ENCODE measurements around the gene SSX2IP.
"Not testable (repeated sequence)": the region's sequence is repeated elsewhere in the genome, so short reads cannot be mapped to it uniquely, and the experiment has no call there.

The SSX2IP gene, protein sequence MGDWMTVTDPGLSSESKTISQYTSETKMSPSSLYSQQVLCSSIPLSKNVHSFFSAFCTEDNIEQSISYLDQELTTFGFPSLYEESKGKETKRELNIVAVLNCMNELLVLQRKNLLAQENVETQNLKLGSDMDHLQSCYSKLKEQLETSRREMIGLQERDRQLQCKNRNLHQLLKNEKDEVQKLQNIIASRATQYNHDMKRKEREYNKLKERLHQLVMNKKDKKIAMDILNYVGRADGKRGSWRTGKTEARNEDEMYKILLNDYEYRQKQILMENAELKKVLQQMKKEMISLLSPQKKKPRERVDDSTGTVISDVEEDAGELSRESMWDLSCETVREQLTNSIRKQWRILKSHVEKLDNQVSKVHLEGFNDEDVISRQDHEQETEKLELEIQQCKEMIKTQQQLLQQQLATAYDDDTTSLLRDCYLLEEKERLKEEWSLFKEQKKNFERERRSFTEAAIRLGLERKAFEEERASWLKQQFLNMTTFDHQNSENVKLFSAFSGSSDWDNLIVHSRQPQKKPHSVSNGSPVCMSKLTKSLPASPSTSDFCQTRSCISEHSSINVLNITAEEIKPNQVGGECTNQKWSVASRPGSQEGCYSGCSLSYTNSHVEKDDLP

DNA sequence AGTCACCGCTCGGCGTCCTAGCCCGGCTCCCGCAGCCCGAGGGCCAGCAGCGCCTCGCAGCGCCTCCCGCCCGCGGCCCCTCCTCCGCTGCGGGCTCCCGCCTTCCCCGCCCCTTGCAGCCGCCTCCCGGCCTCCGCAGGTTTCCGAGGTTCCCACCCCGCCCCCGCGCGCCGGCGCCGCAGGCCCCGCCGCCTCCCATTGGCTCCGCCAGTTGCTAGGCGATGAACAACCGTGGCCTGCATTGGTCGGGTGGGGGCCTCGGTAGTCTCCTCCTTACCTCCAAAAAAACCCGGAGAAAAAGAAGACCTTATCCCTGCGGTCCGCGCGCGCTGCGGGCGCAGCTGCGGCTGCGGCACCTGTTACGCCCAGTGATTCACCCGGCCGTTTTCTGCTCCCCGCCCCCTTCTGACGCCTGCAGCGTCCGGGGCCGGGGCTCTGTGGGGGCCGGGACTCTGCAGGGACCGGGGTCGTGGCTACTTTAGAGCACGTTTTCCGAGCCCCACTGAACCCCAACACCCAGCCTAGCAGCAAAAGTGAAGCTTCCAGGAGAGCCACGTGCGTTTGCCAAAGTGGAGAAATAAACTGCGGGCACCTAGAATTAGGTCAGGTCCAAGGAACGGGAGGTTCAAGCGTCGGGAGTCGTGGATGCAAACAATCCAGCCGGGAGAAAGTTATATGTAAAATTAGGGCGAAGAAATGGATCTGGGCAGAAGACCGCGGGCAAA, at the start of gene SSX2IP:
SSX2IP (minus strand) TSS at position 65 of the 725 bp plus-strand sequence. CDS start 19,242 bp downstream, outside the sequence.
- DNase-seq (ENCODE audit: low read depth), result peak; percentile 98

GRCh38 chr1:84738237-84738636, 48.0 kb upstream of the SSX2IP start:
- no peak for DNase-seq (ENCODE audit: low read depth)

DNA sequence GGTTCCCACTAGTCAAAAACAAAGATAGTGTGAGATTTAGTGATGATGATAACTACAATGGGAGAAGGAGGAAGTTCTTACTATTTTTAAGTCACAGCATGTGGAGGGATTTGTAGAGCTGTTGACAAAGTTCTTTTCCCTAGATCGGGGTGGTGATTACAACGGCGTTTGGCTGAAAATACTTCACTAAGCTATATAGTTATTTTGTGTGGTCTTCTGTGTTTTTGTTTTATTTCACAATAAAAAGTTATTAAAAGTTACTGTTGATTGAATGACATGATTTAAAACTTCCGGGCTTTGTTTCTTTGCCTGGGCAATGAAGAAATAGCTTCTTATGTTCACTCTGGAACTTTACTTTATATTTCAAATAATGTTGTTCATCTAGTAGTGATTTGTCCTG, 47.3 kb upstream of the SSX2IP start:
- no peak for DNase-seq (ENCODE audit: low read depth)

- DNase-seq (ENCODE audit: low read depth), result no peak
These were observed 46.7 kb upstream of the SSX2IP start for GRCh38 chr1:84736944-84737343.

DNA sequence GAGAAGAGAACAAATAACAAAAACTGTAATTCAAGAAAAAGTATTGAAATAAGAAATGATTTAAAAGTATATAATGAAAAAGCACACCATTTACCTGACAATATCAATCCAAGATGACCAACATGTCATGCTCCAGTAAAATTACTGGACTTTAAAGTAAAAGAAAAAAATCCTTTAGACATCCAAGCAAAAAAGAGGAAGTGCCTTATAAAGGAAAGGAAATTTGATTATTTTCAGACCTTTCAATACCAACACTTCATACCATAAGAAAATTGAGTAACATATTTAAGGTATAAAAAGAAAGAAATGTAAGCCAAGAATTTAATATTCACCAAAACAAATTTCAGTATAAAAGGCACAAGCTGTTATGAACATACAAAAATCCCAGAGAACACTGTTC, 46.2 kb upstream of the SSX2IP start:
- no peak for DNase-seq (ENCODE audit: low read depth)

- peak; percentile 29 for DNase-seq (ENCODE audit: low read depth)
These were observed 45.2 kb upstream of the SSX2IP start for GRCh38 chr1:84735483-84735882.

- DNase-seq (ENCODE audit: low read depth), result no peak
These were observed 42.3 kb upstream of the SSX2IP start for GRCh38 chr1:84732520-84732919.

DNA sequence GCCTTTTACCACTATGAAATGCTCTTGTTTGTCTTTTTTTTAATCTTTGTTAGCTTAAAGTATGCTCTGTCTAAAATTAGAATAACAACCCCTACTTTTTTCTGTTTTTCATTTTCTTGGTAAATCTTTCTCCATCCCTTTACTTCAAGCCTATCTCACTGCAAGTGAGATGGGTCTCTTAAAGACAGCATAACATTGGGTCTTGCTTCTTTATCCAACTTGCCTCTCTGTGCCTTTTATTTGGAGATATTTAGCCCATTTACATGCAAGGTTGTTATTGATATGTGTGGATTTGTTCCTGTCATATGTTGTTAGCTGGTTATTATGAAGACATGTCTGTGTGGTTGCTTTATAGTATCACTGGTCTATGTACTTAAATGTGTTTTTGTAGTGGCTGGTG, 41.3 kb upstream of the SSX2IP start:
- DNase-seq (ENCODE audit: low read depth), result no peak

DNA sequence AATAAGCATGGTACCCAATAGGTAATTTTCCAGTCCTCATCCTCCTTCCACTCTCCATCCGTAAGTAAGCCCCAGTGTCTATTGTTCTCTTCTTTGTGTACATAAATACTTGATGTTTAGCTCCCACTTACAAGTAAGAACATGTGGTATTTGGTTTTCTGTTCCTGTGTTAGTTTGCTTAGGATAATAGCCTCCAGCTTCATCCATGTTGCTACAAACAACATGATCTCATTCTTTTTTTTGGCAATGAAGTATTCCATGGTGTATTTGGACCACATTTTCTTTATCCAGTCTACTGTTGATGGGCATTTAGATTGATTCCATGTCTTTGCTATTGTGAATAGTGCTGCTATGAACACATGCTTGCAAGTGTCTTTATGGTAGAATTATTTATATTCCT, 37.5 kb upstream of the SSX2IP start:
- DNase-seq (ENCODE audit: low read depth), result not testable (repeated sequence)

GRCh38 chr1:84726593-84727499, 36.6 kb upstream of the SSX2IP start:
- DNase-seq (ENCODE audit: low read depth), result peak; percentile 40

- no peak for DNase-seq (ENCODE audit: low read depth)
These were observed 34.0 kb upstream of the SSX2IP start for GRCh38 chr1:84724128-84724860.

DNA sequence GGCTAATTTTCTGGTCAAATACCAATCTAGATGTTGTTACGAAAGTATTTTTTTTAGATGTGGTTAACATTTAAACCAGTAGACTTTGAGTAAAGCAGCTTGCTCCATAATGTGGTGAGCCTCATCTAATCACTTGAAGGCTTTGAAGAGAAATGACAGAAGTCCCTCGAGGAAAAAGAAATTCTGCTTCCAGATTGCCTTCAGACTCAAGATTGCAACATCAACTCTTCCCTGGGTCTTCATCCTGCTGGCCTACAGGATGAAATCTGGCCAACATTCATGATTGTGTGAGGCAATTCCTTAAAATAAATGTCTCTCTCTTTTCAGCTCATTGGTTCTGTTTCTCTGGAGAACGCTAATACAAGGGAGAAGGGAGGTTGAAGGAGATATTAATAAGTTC, 32.5 kb upstream of the SSX2IP start:
- no peak for DNase-seq (ENCODE audit: low read depth)

GRCh38 chr1:84721872-84722271, 31.6 kb upstream of the SSX2IP start:
- DNase-seq (ENCODE audit: low read depth), result not testable (repeated sequence)

GRCh38 chr1:84721152-84721551, 30.9 kb upstream of the SSX2IP start:
- DNase-seq (ENCODE audit: low read depth), result peak; percentile 66

GRCh38 chr1:84720221-84720780, 30.0 kb upstream of the SSX2IP start:
- DNase-seq (ENCODE audit: low read depth), result no peak

GRCh38 chr1:84719543-84720217, 29.4 kb upstream of the SSX2IP start:
- DNase-seq (ENCODE audit: low read depth), result no peak

DNA sequence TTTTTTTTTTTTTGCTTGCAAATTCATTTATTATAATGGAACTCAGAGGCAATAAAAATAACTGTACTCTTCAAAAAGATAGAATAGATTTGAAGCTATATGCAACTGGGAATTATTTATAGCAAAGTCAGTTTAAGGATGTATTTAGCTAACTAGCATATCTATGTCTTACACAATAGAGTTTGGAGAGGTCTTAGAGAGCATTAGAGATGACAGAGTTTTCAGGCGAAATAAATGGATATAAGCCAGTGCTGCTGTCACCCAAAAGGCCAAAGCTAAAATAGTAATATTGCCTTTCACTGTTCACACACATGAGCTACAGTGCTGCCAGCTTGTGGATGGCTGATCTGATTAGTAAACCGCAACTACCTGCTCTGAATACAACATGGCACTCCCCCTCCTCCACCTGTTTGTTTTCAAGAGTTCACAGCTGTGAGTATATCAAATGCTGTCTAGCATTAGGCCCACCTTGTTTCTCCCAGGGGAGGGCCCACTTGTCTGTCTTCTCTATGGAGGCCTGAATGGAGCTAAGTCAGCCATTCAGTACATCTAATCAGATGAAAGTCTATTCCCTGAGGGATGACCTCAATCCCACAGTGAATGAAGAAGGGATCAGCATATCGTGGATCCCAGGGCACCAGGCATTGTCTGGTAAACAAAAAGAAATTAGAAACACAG, 25.2 kb upstream of the SSX2IP start:
- no peak for DNase-seq (ENCODE audit: low read depth)

GRCh38 chr1:84712276-84712874, 22.1 kb upstream of the SSX2IP start:
- peak; percentile 42 for DNase-seq (ENCODE audit: low read depth)

GRCh38 chr1:84711869-84712268, 21.6 kb upstream of the SSX2IP start:
- DNase-seq (ENCODE audit: low read depth), result no peak
